Measurements from ENCODE around the gene MLLT11.

- no peak for TF ChIP-seq EZH2phosphoT487 (conservative IDR thresholded peaks at IDR 0.05; ENCODE audit: low read length)
- no peak for TF ChIP-seq CTCF (IDR thresholded peaks at IDR 0.05; ENCODE audit: insufficient read depth, low read length, poor library complexity, severe bottlenecking)
Measured at GRCh38 chr1:151011154-151011850, 48.9 kb upstream of the MLLT11 start.
